OCI-LY1 (cell line): ENCODE data around the gene PER2.

Experiments used
- H2AFZ ChIP-seq: fragments of 200-600 bp; sonication (generic), shearing (Covaris generic); 2 replicates; pipeline ENCODE4 v1.6.0; 2014; ENCODE audit warnings: antibody characterized with exemption, mild to moderate bottlenecking, low read length
- H3F3A ChIP-seq: fragments of 200-600 bp; sonication (generic), shearing (Covaris generic); 2 replicates; pipeline ENCODE4 v1.6.0; 2014; ENCODE audit warnings: mild to moderate bottlenecking, antibody characterized with exemption, low read length, moderate library complexity; ENCODE audit not compliant: insufficient read depth
- H3K27ac ChIP-seq: fragments of 200-600 bp; sonication (generic); 2 replicates; pipeline ENCODE4 v1.5.1; 2014; ENCODE audit warnings: low read length, mixed run types, mild to moderate bottlenecking, low read depth; ENCODE audit not compliant: poor library complexity, severe bottlenecking
- H3K27me3 ChIP-seq: fragments of 200-600 bp; sonication (generic); 2 replicates; pipeline ENCODE4 v1.6.0; 2014; ENCODE audit warnings: antibody characterized with exemption, mild to moderate bottlenecking, low read length, moderate library complexity; ENCODE audit not compliant: insufficient read depth
- H3K36me3 ChIP-seq: fragments of 200-600 bp; sonication (generic); 2 replicates; pipeline ENCODE4 v1.6.1; 2014; ENCODE audit warnings: mild to moderate bottlenecking, antibody characterized with exemption, low read length, moderate library complexity, mixed read lengths; ENCODE audit not compliant: insufficient read depth
- H3K4me1 ChIP-seq: fragments of 200-600 bp; sonication (generic); 2 replicates; pipeline ENCODE4 v1.5.1; 2014; ENCODE audit warnings: mild to moderate bottlenecking, low read length, moderate library complexity; ENCODE audit not compliant: insufficient read depth, severe bottlenecking
- H3K4me2 ChIP-seq: fragments of 200-600 bp; sonication (generic), shearing (Covaris generic); 2 replicates; pipeline ENCODE4 v1.6.1; 2014; ENCODE audit warnings: low read length
- H3K4me3 ChIP-seq: fragments of 200-600 bp; sonication (generic); 2 replicates; pipeline ENCODE4 v1.5.1; 2014; ENCODE audit warnings: low read length, low read depth, mild to moderate bottlenecking, mixed read lengths; ENCODE audit not compliant: poor library complexity, severe bottlenecking
- H3K79me2 ChIP-seq: fragments of 200-600 bp; shearing (Covaris generic); 2 replicates; pipeline ENCODE4 v1.6.1; 2016; ENCODE audit warnings: mixed run types, low read length, mixed read lengths; ENCODE audit not compliant: insufficient read depth
- H3K9ac ChIP-seq: fragments of 200-600 bp; sonication (generic), shearing (Covaris generic); 2 replicates; pipeline ENCODE4 v1.6.1; 2014; ENCODE audit warnings: mild to moderate bottlenecking, low read length, mixed read lengths
- H3K9me2 ChIP-seq: fragments of 200-600 bp; sonication (generic), shearing (Covaris generic); 2 replicates; pipeline ENCODE4 v1.6.1; 2014; ENCODE audit warnings: low read depth, mild to moderate bottlenecking, low read length, mixed read lengths
- H3K9me3 ChIP-seq: fragments of 200-600 bp; shearing (Covaris generic); 2 replicates; pipeline ENCODE4 v1.6.1; 2014; ENCODE audit warnings: low read length, mixed read lengths
- H4K20me1 ChIP-seq: fragments of 200-600 bp; sonication (generic), shearing (Covaris generic); 2 replicates; pipeline ENCODE4 v1.6.0; 2016; ENCODE audit warnings: mild to moderate bottlenecking, low read length; ENCODE audit not compliant: insufficient read depth
- CTCF ChIP-seq: fragments of 200-600 bp; sonication (generic), shearing (Covaris generic); IDR thresholded peaks from 2 replicates; pipeline ENCODE4 v1.5.1; 2017; ENCODE audit warnings: mild to moderate bottlenecking, antibody characterized with exemption, low read length, moderate library complexity, mixed read lengths
- EZH2 ChIP-seq: fragments of 200-600 bp; sonication (generic), shearing (Covaris generic); IDR thresholded peaks from 2 replicates; pipeline ENCODE4 v1.8.0; 2017; ENCODE audit warnings: borderline replicate concordance, mixed run types, mild to moderate bottlenecking, antibody characterized with exemption, low read length, moderate library complexity, mixed read lengths

Gene PER2

GRCh38 chr2:238320648-238321281 is 32.4 kb upstream of the PER2 start:
- no peaks in the 10 kb centered on the region for H3K79me2 ChIP-seq
- H3K27ac ChIP-seq, result no peak overlapping the region
- H3K27me3 ChIP-seq, result peaks cover 8% of the 10 kb centered on the region
- peak overlapping the region; percentile 70 for H3K9ac ChIP-seq
- H4K20me1 ChIP-seq, result no peaks in the 10 kb centered on the region
- no peaks in the 10 kb centered on the region for H3K36me3 ChIP-seq
- H3F3A ChIP-seq, result no peaks in the 10 kb centered on the region
- H3K4me1 ChIP-seq, result peaks cover 15% of the 10 kb centered on the region
- H3K9me3 ChIP-seq, result no peaks in the 10 kb centered on the region
- H3K9me2 ChIP-seq, result no peaks in the 10 kb centered on the region
- no peak overlapping the region for H2AFZ ChIP-seq
- no peak for TF ChIP-seq EZH2
- TF ChIP-seq CTCF, result no peak
- H3K4me2 ChIP-seq, result peak overlapping the region; percentile 92
- peak overlapping the region; percentile 69 for H3K4me3 ChIP-seq

- no peaks in the 10 kb centered on the region for H3K79me2 ChIP-seq
- peaks cover 15% of the 10 kb centered on the region for H3K4me1 ChIP-seq
- H3F3A ChIP-seq, result no peaks in the 10 kb centered on the region
- H3K4me3 ChIP-seq, result peak within 1 kb of the TSS; percentile 69
- no peaks in the 10 kb centered on the region for H3K9me2 ChIP-seq
- H3K27ac ChIP-seq, result no peak within 1 kb of the TSS
- H3K4me2 ChIP-seq, result peak within 1 kb of the TSS; percentile 92
- H2AFZ ChIP-seq, result no peak within 1 kb of the TSS
- no peaks in the 10 kb centered on the region for H3K36me3 ChIP-seq
- peaks cover 8% of the 10 kb centered on the region for H3K27me3 ChIP-seq
- peak within 1 kb of the TSS; percentile 70 for H3K9ac ChIP-seq
- H4K20me1 ChIP-seq, result no peaks in the 10 kb centered on the region
- no peaks in the 10 kb centered on the region for H3K9me3 ChIP-seq
- TF ChIP-seq EZH2 (no peak), CTCF (no peak)
Observed at GRCh38 chr2:238320246-238320647, 31.8 kb upstream of the PER2 start, which contains the start of gene TRAF3IP1. Gene TRAF3IP1 (plus strand): TSS chr2:238320518. CDS start chr2:238320663, 145 bp downstream.

GRCh38 chr2:238315031-238315595 is 26.7 kb upstream of the PER2 start:
- TF ChIP-seq EZH2 (no peak), CTCF (no peak)
- H3K79me2 ChIP-seq, result no peaks in the 10 kb centered on the region
- no peaks in the 10 kb centered on the region for H4K20me1 ChIP-seq

More at GRCh38 chr2:238315031-238315595, 26.7 kb upstream of the PER2 start:
- Histone ChIP-seq H3K4me2 (no peak overlapping the region), H3K4me1 (peaks cover 18% of the 10 kb centered on the region), H3K9ac (no peak overlapping the region), H2AFZ (no peak overlapping the region), H3F3A (no peaks in the 10 kb centered on the region), H3K27ac (no peak overlapping the region), H3K36me3 (no peaks in the 10 kb centered on the region), H3K9me3 (no peaks in the 10 kb centered on the region), H3K4me3 (no peak overlapping the region), H3K27me3 (peaks cover 4% of the 10 kb centered on the region; the same call in 1 of the 2 replicates), H3K9me2 (no peaks in the 10 kb centered on the region)
